ENCODE results near the gene PCNX2. TPM values are rescaled to one million over a fixed set of nuclear protein-coding genes. Genes with fewer than 3 reads are reported as not detected.

The PCNX2 gene
- total and polyA plus RNA-seq, 2 donors, result 5.2 to 36.9 TPM

DNA sequence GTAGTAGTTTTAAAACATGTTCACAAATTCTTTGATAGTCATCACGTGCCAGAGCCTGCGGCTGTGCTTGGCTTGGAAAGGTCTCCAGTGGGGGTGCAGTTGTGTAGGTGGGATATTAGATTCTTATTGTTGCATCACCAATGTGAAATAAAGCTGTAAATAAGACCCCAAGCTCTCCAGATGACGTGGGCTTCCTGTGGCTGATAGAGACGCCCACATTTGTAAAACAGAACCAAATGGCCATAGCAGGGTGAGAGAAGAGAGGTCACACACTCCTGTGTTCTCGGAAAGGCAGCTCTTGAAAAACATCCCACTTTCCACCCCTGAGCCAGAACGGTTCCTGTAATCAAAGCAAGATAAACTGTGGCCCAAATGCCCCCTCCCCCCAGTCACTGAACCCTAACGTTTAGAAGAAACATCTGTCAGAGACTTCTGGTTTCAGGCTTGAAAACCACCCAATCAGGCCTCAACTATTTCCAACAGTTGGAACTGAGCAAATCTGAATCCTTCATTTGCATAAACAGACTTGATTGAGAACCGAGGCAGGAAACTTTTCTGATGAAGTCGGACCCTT lies 351.8 kb downstream of the PCNX2 start:
- 50% methylated on average over 9 of the region's 9 CpGs for WGBS
- Histone ChIP-seq H3K36me3 (ENCODE audit: insufficient read depth) (no peaks in the 10 kb centered on the region), H3K27ac (ENCODE audit: low read depth) (no peak overlapping the region), H3K4me3 (ENCODE audit: low read depth, low read length) (no peak overlapping the region), H3K4me1 (ENCODE audit: insufficient read depth) (peaks cover 2% of the 10 kb centered on the region)
- DNase-seq (ENCODE audit: extremely low spot score), result no peak

DNA sequence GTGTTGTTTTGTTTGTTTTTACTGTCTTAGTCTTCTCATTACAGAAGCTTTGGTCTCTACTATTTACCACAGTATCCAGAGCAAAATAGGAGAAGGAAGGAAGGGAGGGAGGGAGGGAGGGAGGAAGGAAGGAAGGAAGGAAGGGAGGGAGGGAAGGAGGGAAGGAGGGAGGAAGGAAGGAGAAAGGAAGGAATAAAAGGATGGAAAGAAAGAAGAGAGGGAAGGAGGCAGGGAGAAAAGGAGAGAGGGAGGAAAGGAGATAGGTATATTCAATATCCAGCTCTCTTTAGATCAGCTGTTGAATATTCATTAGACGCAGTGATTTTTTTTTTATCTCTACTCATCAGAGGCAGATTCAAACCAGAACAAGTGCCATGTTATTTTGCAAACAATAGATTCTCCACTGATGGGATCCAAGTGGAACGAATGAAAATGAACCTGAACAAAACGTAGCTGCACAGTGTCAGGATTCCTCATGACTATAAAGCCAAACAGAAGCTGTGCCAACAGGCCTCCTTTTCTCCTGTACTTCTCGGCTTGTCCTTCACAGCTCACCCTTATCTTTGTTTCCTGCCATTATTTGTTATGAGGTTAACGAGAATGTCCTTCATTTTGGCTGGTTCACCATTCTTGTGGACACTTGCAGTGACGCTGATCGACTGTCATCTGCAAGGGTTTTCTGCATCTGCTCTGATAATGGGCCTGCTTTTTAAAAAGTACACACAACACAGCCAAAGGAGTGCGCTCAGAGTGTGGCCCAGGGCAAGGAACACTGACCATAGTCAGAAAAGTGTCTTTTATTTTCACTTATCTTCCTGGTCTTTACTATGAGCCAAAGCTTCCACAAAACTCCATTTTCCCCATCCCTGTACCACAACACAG lies 352.9 kb downstream of the PCNX2 start:
- no peak for DNase-seq (ENCODE audit: extremely low spot score)
- H3K4me1 ChIP-seq (ENCODE audit: insufficient read depth), result peaks cover 2% of the 10 kb centered on the region
- H3K36me3 ChIP-seq (ENCODE audit: insufficient read depth), result no peaks in the 10 kb centered on the region
- H3K27ac ChIP-seq (ENCODE audit: low read depth), result no peak overlapping the region
- H3K4me3 ChIP-seq (ENCODE audit: low read depth, low read length), result no peak overlapping the region
- WGBS, result 53% methylated on average over 8 of the region's 8 CpGs

DNA sequence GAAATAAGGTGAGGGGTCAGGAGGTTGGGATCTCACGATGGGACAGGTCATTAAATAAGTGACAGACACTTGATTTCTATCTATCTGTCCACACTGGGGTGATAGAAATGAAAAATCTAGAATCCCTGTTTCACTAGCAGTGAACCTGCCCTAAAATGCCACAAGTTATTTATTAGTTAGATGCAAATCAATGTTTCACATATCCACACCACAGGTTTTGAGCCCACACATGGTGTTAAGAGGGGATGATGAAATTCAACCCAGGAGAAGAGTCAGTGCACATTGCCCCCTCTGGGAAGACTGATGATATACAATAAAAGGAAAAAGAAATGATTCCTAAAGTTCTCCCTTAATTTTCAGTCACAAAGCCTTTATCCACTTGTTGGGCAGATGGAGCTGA lies 355.3 kb downstream of the PCNX2 start:
- H3K4me3 ChIP-seq (ENCODE audit: low read depth, low read length), result no peak overlapping the region
- H3K4me1 ChIP-seq (ENCODE audit: insufficient read depth), result no peaks in the 10 kb centered on the region
- 65% methylated on average over 1 of the region's 1 CpG for WGBS

DNA sequence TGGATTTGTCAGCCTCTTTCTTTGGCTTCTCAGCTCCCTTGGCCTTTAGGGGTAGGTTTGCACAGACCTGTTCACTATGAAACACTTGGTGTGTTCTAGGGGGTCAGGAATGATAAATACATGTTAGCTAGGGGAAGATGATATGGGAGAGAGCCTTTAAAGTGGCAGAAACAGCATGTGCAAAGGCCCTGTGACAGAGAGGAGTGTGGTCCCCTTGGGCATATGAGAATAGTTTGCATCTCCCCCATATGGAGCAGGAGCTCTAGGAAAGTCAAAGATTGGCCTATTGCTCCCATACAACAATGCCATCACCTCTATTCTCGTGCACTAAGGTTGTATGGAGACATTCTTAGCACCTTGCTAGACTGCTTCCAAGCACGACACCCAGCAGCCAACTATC lies 355.8 kb downstream of the PCNX2 start:
- Histone ChIP-seq H3K36me3 (ENCODE audit: insufficient read depth) (no peaks in the 10 kb centered on the region), H3K27ac (ENCODE audit: low read depth) (no peak overlapping the region), H3K4me1 (ENCODE audit: insufficient read depth) (no peaks in the 10 kb centered on the region), H3K4me3 (ENCODE audit: low read depth, low read length) (no peak overlapping the region)
- 83% methylated on average over 2 of the region's 2 CpGs for WGBS
- no peak for DNase-seq (ENCODE audit: extremely low spot score)

More for the DNA sequence above, 355.3 kb downstream of the PCNX2 start:
- no peaks in the 10 kb centered on the region for H3K36me3 ChIP-seq (ENCODE audit: insufficient read depth)
- DNase-seq (ENCODE audit: extremely low spot score), result no peak
- H3K27ac ChIP-seq (ENCODE audit: low read depth), result no peak overlapping the region

DNA sequence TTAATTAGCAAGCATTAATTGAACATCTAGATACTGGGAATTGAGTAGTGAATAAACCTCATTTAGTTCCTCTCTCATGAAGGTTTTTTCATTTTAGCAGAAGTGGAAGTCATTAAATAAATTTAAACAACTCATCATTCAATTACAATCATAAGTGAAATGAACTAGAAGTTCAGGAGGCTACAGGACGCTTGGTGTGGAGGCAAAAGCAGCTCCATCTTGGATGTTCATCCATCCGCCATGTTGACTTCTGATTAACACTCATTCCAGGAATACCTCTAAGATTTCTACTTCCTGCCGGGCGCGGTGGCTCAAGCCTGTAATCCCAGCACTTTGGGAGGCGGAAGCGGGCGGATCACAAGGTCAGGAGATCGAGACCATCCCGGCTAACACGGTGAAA lies 356.6 kb downstream of the PCNX2 start:
- Histone ChIP-seq H3K27ac (ENCODE audit: low read depth) (no peak overlapping the region), H3K36me3 (ENCODE audit: insufficient read depth) (no peaks in the 10 kb centered on the region), H3K4me1 (ENCODE audit: insufficient read depth) (no peaks in the 10 kb centered on the region), H3K4me3 (ENCODE audit: low read depth, low read length) (no peak overlapping the region)
- 95% methylated on average over 11 of the region's 11 CpGs for WGBS
- no peak for DNase-seq (ENCODE audit: extremely low spot score)

DNA sequence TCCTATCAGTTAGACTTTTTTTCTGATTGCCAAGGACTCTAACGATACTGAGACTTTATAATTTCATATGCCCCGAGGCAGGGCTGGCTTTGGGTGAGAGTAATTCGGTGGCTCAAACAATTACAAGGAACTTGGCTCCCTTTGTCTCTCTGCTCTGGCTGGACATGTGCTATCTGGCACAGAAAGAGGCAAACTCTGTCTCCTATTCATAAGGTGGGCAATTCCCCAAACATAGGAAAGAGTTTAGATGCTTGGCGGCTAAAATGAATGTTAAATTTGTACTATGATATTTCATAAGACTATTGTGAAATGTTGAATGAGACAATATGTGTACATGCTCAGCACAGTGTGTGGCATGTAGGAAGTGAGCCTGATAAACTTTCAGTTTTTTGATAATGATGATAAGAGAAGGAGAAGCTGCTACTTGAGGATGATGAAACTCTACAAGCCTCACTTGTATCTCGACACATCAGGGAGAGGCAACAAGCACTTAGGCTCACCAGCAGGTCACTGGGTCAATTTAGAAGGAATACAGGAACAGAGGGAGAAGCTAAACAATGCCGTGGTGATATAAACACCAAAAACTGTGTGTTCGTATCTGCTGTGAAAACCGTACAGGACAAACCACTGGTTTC lies 357.7 kb downstream of the PCNX2 start:
- Histone ChIP-seq H3K4me3 (ENCODE audit: low read depth, low read length) (no peak overlapping the region), H3K4me1 (ENCODE audit: insufficient read depth) (no peaks in the 10 kb centered on the region), H3K27ac (ENCODE audit: low read depth) (no peak overlapping the region), H3K36me3 (ENCODE audit: insufficient read depth) (no peaks in the 10 kb centered on the region)
- WGBS, result 55% methylated on average over 8 of the region's 8 CpGs
- no peak for DNase-seq (ENCODE audit: extremely low spot score)

DNA sequence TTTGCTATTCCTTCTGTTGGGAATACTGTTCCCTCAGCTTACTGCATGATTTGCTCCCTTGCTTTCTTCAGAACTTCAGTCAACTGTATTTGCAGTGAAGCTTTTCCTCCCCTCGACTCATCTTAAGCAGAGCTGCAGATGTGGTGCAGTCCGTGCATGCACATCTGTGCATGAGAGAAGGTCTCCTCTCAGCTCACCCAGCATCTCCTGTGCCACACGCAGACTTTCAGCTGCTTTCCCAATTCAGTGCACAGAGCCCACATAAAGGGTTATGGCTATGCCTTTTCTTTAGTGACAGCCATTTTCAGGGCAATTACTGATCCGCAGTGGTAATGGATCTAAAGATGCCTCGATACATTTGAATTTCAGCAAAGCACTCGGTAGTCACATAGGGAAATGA lies 358.6 kb downstream of the PCNX2 start:
- Histone ChIP-seq H3K27ac (ENCODE audit: low read depth) (no peak overlapping the region), H3K4me1 (ENCODE audit: insufficient read depth) (no peaks in the 10 kb centered on the region), H3K36me3 (ENCODE audit: insufficient read depth) (no peaks in the 10 kb centered on the region), H3K4me3 (ENCODE audit: low read depth, low read length) (no peak overlapping the region)
- 91% methylated on average over 6 of the region's 6 CpGs for WGBS
- DNase-seq (ENCODE audit: extremely low spot score), result no peak

Other genes with a start within 250 kb of the PCNX2 start
- 2.6 TPM for gene MAP3K21, start 32.0 kb upstream of the PCNX2 start, total RNA-seq
- gene MAP3K21, start 32.0 kb upstream of the PCNX2 start, polyA plus RNA-seq, result 0.44 TPM

All from urinary bladder (tissue), 4 donors.